H1 (cell line): ENCODE measurements around the gene SLC38A10. TPM values are rescaled to one million over a fixed set of nuclear protein-coding genes. Genes with fewer than 3 reads are reported as not detected.
A peak's percentile ranks its signal among the peaks of the same experiment; 100 is the strongest.

Experiments
- CTCF ChIA-PET: fragments of 300-600 bp; sonication (Branson Sonifier 250); formaldehyde crosslinking; loops from one replicate; lab custom pipeline; 2021; ENCODE audit not compliant: partially characterized antibody; lab: Charles Lee
- POLR2A ChIA-PET: fragments of 300-600 bp; sonication (Branson Sonifier 250); formaldehyde crosslinking; loops from one replicate; lab custom pipeline; 2021; ENCODE audit warnings: inconsistent platforms; ENCODE audit not compliant: partially characterized antibody; lab: Charles Lee
- DNase-seq, 2 experiments: peaks; one replicate each; pipeline versions ENCODE4 v3.0.0 to v3.0.0-alpha.2; 2010 to 2022; ENCODE audit warnings: low spot score in 2 of 2, low read depth in 1 of 2, mixed read lengths in 1 of 2
- FAIRE-seq: peaks from 2 replicates; lab custom pipeline; 2011; peaks lifted over from hg19 to GRCh38; lab: Jason Lieb, UNC
- H2AFZ ChIP-seq: 2 replicates; pipeline ENCODE4 v1.8.1; 2012; ENCODE audit warnings: low read length, inconsistent platforms
- H2AK5ac ChIP-seq: 2 replicates; pipeline ENCODE4 v1.6.1; 2013; ENCODE audit warnings: low read depth, low read length
- H2BK120ac ChIP-seq: replicated peaks from 2 replicates; pipeline ENCODE3; 2013; ENCODE audit warnings: low read depth, low read length, inconsistent platforms
- H2BK12ac ChIP-seq: 2 replicates; pipeline ENCODE4 v1.6.1; 2013; ENCODE audit warnings: low read depth, low read length
- H2BK15ac ChIP-seq: 2 replicates; pipeline ENCODE4 v1.6.1; 2013; ENCODE audit warnings: low read length
- H2BK20ac ChIP-seq: 2 replicates; pipeline ENCODE4 v1.6.1; 2013; ENCODE audit warnings: low read length
- H2BK5ac ChIP-seq: 2 replicates; pipeline ENCODE4 v1.6.1; 2013; ENCODE audit warnings: low read depth, low read length
- H3K14ac ChIP-seq: 2 replicates; pipeline ENCODE4 v1.6.1; 2013; ENCODE audit warnings: inconsistent platforms; ENCODE audit not compliant: insufficient read length
- H3K18ac ChIP-seq: 2 replicates; pipeline ENCODE4 v1.6.1; 2013; ENCODE audit warnings: low read length; ENCODE audit errors: extremely low read depth
- H3K23ac ChIP-seq: 2 replicates; pipeline ENCODE4 v1.6.1; 2013; ENCODE audit warnings: inconsistent platforms; ENCODE audit not compliant: insufficient read length
- H3K23me2 ChIP-seq: 2 replicates; pipeline ENCODE4 v1.6.1; 2013; ENCODE audit warnings: low read depth, low read length
- H3K27ac ChIP-seq: 2 replicates; pipeline ENCODE4 v1.6.1; 2011; ENCODE audit warnings: low read depth, low read length, inconsistent platforms
- H3K27me3 ChIP-seq, 4 experiments: replicated peaks in 1 of 4; 1 replicate in 1 of 4; 2 replicates in 3 of 4; pipeline versions ENCODE4 v1.6.1 to v1.8.1; 2011 to 2013; ENCODE audit warnings: low read length in 3 of 4, mild to moderate bottlenecking in 3 of 4, inconsistent platforms in 2 of 4, mixed read lengths in 2 of 4, moderate library complexity in 1 of 4; ENCODE audit not compliant: control insufficient read depth in 3 of 4, insufficient read depth in 3 of 4; ENCODE audit errors: extremely low read depth in 1 of 4
- H3K36me3 ChIP-seq, 4 experiments: 2 replicates each; pipeline versions ENCODE4 v1.6.1 to v1.8.1; 2011 to 2013; ENCODE audit warnings: mild to moderate bottlenecking in 4 of 4, low read length in 3 of 4, moderate library complexity in 2 of 4, control low read depth in 1 of 4, inconsistent platforms in 1 of 4; ENCODE audit not compliant: insufficient read depth in 4 of 4, control insufficient read depth in 2 of 4
- H3K4ac ChIP-seq: replicated peaks from 2 replicates; pipeline ENCODE3; 2013; ENCODE audit warnings: low read length, low read depth, mixed read lengths, inconsistent platforms; ENCODE audit not compliant: insufficient read length
- H3K4me1 ChIP-seq, 4 experiments: replicated peaks in 1 of 4; 1 replicate in 1 of 4; 2 replicates in 3 of 4; pipeline versions ENCODE4 v1.6.1 to v1.8.1; 2011 to 2013; ENCODE audit warnings: low read length in 3 of 4, inconsistent platforms in 2 of 4, mixed read lengths in 1 of 4; ENCODE audit not compliant: insufficient read depth in 4 of 4, control insufficient read depth in 3 of 4
- H3K4me2 ChIP-seq, 2 experiments: 2 replicates each; pipeline versions ENCODE4 v1.6.1 to v1.8.1; 2011 to 2013; ENCODE audit warnings: low read depth in 2 of 2, low read length in 2 of 2, control low read depth in 1 of 2, inconsistent platforms in 1 of 2, mild to moderate bottlenecking in 1 of 2; ENCODE audit not compliant: insufficient read depth in 1 of 2
- H3K4me3 ChIP-seq, 4 experiments: fragments of 200-600, 300-600 bp in 1 of 4; sonication (generic), shearing (Covaris generic), sonication (Bioruptor Twin) in 1 of 4; 2 replicates each; pipeline versions ENCODE4 v1.5.1 to v1.8.1; 2011 to 2016; ENCODE audit warnings: low read length in 4 of 4, low read depth in 3 of 4, control low read depth in 2 of 4, inconsistent platforms in 2 of 4, mild to moderate bottlenecking in 2 of 4, mixed read lengths in 1 of 4, moderate library complexity in 1 of 4; ENCODE audit not compliant: insufficient read depth in 2 of 4; ENCODE audit errors: extremely low read depth in 1 of 4
- H3K56ac ChIP-seq: replicated peaks from 2 replicates; pipeline ENCODE3; 2013; ENCODE audit warnings: low read depth, mild to moderate bottlenecking, mixed read lengths, low read length, inconsistent platforms; ENCODE audit not compliant: insufficient read length
- H3K79me1 ChIP-seq: 2 replicates; pipeline ENCODE4 v1.6.1; 2013; ENCODE audit warnings: low read depth, low read length, control low read depth
- H3K79me2 ChIP-seq, 2 experiments: 2 replicates each; pipeline versions ENCODE4 v1.6.1 to v1.8.1; 2012 to 2013; ENCODE audit warnings: low read length in 2 of 2, mild to moderate bottlenecking in 2 of 2, inconsistent platforms in 1 of 2; ENCODE audit not compliant: insufficient read depth in 2 of 2, control insufficient read depth in 1 of 2
- H3K9ac ChIP-seq, 4 experiments: replicated peaks in 1 of 4; 1 replicate in 1 of 4; 2 replicates in 3 of 4; pipeline versions ENCODE4 v1.6.1 to v1.8.1; 2011 to 2013; ENCODE audit warnings: low read depth in 3 of 4, low read length in 3 of 4, control low read depth in 2 of 4, mild to moderate bottlenecking in 2 of 4, moderate library complexity in 2 of 4, inconsistent platforms in 1 of 4; ENCODE audit errors: extremely low read depth in 1 of 4
- H3K9me3 ChIP-seq, 2 experiments: 2 replicates each; pipeline versions ENCODE4 v1.6.1 to v1.8.1; 2012 to 2013; ENCODE audit warnings: mild to moderate bottlenecking in 2 of 2, moderate library complexity in 2 of 2, control low read depth in 1 of 2, inconsistent platforms in 1 of 2, low read depth in 1 of 2, low read length in 1 of 2, mixed read lengths in 1 of 2; ENCODE audit not compliant: insufficient read depth in 2 of 2
- H4K20me1 ChIP-seq, 2 experiments: replicated peaks in 1 of 2; 2 replicates each; pipeline versions ENCODE3 to v1.8.1; 2011 to 2013; ENCODE audit warnings: inconsistent platforms in 2 of 2, low read length in 2 of 2, mild to moderate bottlenecking in 1 of 2; ENCODE audit not compliant: insufficient read depth in 2 of 2, control insufficient read depth in 1 of 2
- H4K5ac ChIP-seq: 2 replicates; pipeline ENCODE4 v1.6.1; 2013; ENCODE audit warnings: low read length, low read depth, mixed read lengths, inconsistent platforms; ENCODE audit not compliant: insufficient read length
- H4K8ac ChIP-seq: 2 replicates; pipeline ENCODE4 v1.8.0; 2013; ENCODE audit warnings: mild to moderate bottlenecking, moderate library complexity, low read length, inconsistent platforms; ENCODE audit not compliant: insufficient read depth; ENCODE audit errors: extremely low read depth
- H4K91ac ChIP-seq: replicated peaks from 2 replicates; pipeline ENCODE3; 2013; ENCODE audit warnings: low read length, mixed read lengths, inconsistent platforms; ENCODE audit not compliant: insufficient read length
- BRCA1 ChIP-seq: IDR thresholded peaks from 2 replicates; pipeline ENCODE4 v1.6.1; 2012; ENCODE audit warnings: low read depth, low read length, improper control_type of control experiment
- CEBPB ChIP-seq: IDR thresholded peaks from 2 replicates; pipeline ENCODE4 v1.6.1; 2012; ENCODE audit warnings: low read depth, low read length
- E2F6 ChIP-seq: IDR thresholded peaks from 2 replicates; pipeline ENCODE4 v1.6.1; 2012; ENCODE audit warnings: inconsistent platforms
- KDM4A ChIP-seq: IDR thresholded peaks from one replicate; pipeline ENCODE4 v1.7.1; 2012; ENCODE audit warnings: low read depth, mild to moderate bottlenecking, moderate library complexity, low read length, inconsistent platforms; ENCODE audit not compliant: severe bottlenecking
- SP2 ChIP-seq: IDR thresholded peaks from 2 replicates; pipeline ENCODE4 v1.6.1; 2012; ENCODE audit warnings: mild to moderate bottlenecking, low read length, inconsistent platforms
- YY1 ChIP-seq: IDR thresholded peaks from 2 replicates; pipeline ENCODE4 v1.6.1; 2011; ENCODE audit warnings: low read depth, mild to moderate bottlenecking, low read length
- WGBS, 2 experiments: shearing (Covaris generic) in 1 of 2; methylation state at CpG; one replicate each; pipeline versions ENCODE4 v1.1.6 to v1.1.7; 2013 to 2015; ENCODE audit warnings: low lambda C conversion rate in 2 of 2, mixed read lengths in 2 of 2, inconsistent platforms in 1 of 2, low coverage in 1 of 2, missing lambda C conversion rate in 1 of 2; ENCODE audit not compliant: insufficient replicate concordance in 2 of 2, insufficient coverage in 1 of 2, insufficient read length in 1 of 2; ENCODE audit errors: extremely low coverage in 1 of 2, missing lambda C conversion rate in 1 of 2; 5-methylcytosine and 5-hydroxymethylcytosine counted together
- polyA plus RNA-seq, 7 experiments: library from polyadenylated mRNA; depleted of rRNA in 3 of 7; stranded (reverse) in 5 of 7; unstranded in 2 of 7; fragments of >200 nt in 5 of 7; fragments of 200-250 nt in 2 of 7; gene quantifications; 1 replicate in 5 of 7; 2 replicates in 1 of 7; 4 replicates in 1 of 7; pipeline versions ENCODE4 v1.2.1 to v1.2.3, GENCODE V29; 2011 to 2013; ENCODE audit warnings: missing spikeins in 2 of 7, mixed read lengths in 2 of 7
- total RNA-seq: library from RNA; stranded (reverse); fragmentation: NEBNext Ultra II Directional; extraction: Animal tissue kit (Norgen Biotek cat#: 25700); gene quantifications from 2 replicates; pipeline ENCODE4 v1.2.1, GENCODE V29; 2021
- TF ChIP-seq, protein P1 (sequence below): IDR thresholded peaks from 2 replicates; pipeline ENCODE4 v1.6.1; 2012; ENCODE audit warnings: low read length, inconsistent platforms
- TF ChIP-seq, protein P2 (sequence below), 3 experiments: IDR thresholded peaks; 1 replicate in 2 of 3; 2 replicates in 1 of 3; pipeline versions ENCODE4 v1.5.1 to v1.6.1; 2011; ENCODE audit warnings: low read length in 3 of 3, mild to moderate bottlenecking in 3 of 3, inconsistent platforms in 2 of 3, low read depth in 1 of 3, moderate library complexity in 1 of 3; ENCODE audit not compliant: insufficient read depth in 1 of 3; ENCODE audit errors: control extremely low read depth in 1 of 3

SLC38A10 gene
- total and polyA plus RNA-seq, 2 of the 8 experiments (the other 6 are each of a cell fraction or from before 2014, with no cell fraction given), result 26.4 to 41.0 TPM

DNA sequence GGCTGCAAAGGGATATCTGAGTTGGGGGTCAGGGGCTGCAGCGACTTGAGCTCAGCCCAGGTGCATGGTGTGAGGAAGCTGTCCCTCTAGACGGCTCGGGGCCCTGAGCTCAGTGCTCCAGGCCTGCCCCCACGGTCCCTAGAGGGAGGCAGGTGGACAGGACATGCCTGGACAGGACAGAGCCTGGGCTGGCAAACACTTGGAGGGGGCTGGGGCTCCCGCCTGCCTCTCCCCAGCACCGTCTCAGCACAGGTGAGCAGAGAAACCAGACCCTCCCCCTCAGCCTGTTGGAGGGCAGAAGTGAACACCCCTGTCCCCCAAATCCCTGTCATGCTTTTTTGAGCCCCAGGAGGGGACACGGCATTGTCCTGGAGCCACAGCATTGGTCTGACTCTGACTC, 11.4 kb upstream of the SLC38A10 start:
- no peak overlapping the region for H3K23ac ChIP-seq
- H4K8ac ChIP-seq, result no peak overlapping the region
- H4K91ac ChIP-seq, result peak overlapping the region; percentile 81
- H3K36me3 ChIP-seq, result no peaks in the 10 kb centered on the region
- no peaks in the 10 kb centered on the region for H4K20me1 ChIP-seq
- peaks cover 5 to 18% (median 17%) of the 10 kb centered on the region in 4 experiments for H3K4me1 ChIP-seq
- H2BK5ac ChIP-seq, result peak overlapping the region; percentile 77; the same call in 1 of the 2 replicates
- DNase-seq (no peak), FAIRE-seq (no peak)
- H2AK5ac ChIP-seq, result no peak overlapping the region
- no peak overlapping the region for H3K4me2 ChIP-seq
- H3K4me3 ChIP-seq, result no peak overlapping the region
- no peak overlapping the region for H3K14ac ChIP-seq
- H3K23me2 ChIP-seq, result no peaks in the 10 kb centered on the region
- ChIA-PET POLR2A (interaction anchor here (1.3 to 1.5 kb wide), 3 partner anchors 8 to 67 kb away, joined by 3 to 4 read pairs (median 3); partner anchors contain the start of genes NDUFAF8 and TEPSIN), CTCF (interaction anchor here (1.0 to 10.3 kb wide), 8 partner anchors 10 to 178 kb away, joined by 3 to 80 read pairs (median 6); partner anchors contain the start of gene SLC38A10)
- H3K9me3 ChIP-seq, result no peaks in the 10 kb centered on the region
- H3K18ac ChIP-seq, result peak overlapping the region; percentile 32
- no peak overlapping the region for H2BK120ac ChIP-seq
- H3K9ac ChIP-seq, result no peak overlapping the region
- no peaks in the 10 kb centered on the region for H3K79me2 ChIP-seq
- H2BK20ac ChIP-seq, result peak overlapping the region; percentile 61; the same call in 1 of the 2 replicates
- peak overlapping the region; percentile 92; the same call in 1 of the 2 replicates for H2BK15ac ChIP-seq
- H3K27ac ChIP-seq, result no peak overlapping the region
- no peak overlapping the region for H2AFZ ChIP-seq
- no peak overlapping the region for H3K56ac ChIP-seq
- H4K5ac ChIP-seq, result no peak overlapping the region
- H3K4ac ChIP-seq, result peak overlapping the region; percentile 38
- H3K79me1 ChIP-seq, result no peaks in the 10 kb centered on the region
- 94% methylated on average over 7 of the region's 7 CpGs; no CpG with 5 or more reads in 1 of the 2 experiments for WGBS, 2 experiments
- no peaks in the 10 kb centered on the region for H3K27me3 ChIP-seq
- peak overlapping the region; percentile 84; the same call in 1 of the 2 replicates for H2BK12ac ChIP-seq
- TF ChIP-seq KDM4A, result no peak
- TF ChIP-seq, protein P1, sequence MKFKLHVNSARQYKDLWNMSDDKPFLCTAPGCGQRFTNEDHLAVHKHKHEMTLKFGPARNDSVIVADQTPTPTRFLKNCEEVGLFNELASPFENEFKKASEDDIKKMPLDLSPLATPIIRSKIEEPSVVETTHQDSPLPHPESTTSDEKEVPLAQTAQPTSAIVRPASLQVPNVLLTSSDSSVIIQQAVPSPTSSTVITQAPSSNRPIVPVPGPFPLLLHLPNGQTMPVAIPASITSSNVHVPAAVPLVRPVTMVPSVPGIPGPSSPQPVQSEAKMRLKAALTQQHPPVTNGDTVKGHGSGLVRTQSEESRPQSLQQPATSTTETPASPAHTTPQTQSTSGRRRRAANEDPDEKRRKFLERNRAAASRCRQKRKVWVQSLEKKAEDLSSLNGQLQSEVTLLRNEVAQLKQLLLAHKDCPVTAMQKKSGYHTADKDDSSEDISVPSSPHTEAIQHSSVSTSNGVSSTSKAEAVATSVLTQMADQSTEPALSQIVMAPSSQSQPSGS, result no peak
- TF ChIP-seq SP2, result no peak
- no peak for TF ChIP-seq E2F6
- TF ChIP-seq, protein P2, sequence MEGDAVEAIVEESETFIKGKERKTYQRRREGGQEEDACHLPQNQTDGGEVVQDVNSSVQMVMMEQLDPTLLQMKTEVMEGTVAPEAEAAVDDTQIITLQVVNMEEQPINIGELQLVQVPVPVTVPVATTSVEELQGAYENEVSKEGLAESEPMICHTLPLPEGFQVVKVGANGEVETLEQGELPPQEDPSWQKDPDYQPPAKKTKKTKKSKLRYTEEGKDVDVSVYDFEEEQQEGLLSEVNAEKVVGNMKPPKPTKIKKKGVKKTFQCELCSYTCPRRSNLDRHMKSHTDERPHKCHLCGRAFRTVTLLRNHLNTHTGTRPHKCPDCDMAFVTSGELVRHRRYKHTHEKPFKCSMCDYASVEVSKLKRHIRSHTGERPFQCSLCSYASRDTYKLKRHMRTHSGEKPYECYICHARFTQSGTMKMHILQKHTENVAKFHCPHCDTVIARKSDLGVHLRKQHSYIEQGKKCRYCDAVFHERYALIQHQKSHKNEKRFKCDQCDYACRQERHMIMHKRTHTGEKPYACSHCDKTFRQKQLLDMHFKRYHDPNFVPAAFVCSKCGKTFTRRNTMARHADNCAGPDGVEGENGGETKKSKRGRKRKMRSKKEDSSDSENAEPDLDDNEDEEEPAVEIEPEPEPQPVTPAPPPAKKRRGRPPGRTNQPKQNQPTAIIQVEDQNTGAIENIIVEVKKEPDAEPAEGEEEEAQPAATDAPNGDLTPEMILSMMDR (IDR thresholded peaks at IDR 0.05; ENCODE audit: control extremely low read depth in 1 of 3, insufficient read depth in 1 of 3, low read depth in 1 of 3, low read length in 3 of 3), result no peak
- TF ChIP-seq YY1, result no peak
- no peak for TF ChIP-seq BRCA1
- TF ChIP-seq CEBPB, result no peak
